KOPT-K1 (cell line): Measurements from ENCODE around the gene LRRTM2.

Experiments
- H3K27ac ChIP-seq: fragments of 200-600 bp; sonication (generic); 2 replicates; pipeline ENCODE4 v1.5.1; 2016; ENCODE audit warnings: antibody characterized with exemption, mild to moderate bottlenecking, low read depth, low read length; ENCODE audit not compliant: poor library complexity, severe bottlenecking
- H3K36me3 ChIP-seq: fragments of 200-600 bp; sonication (generic); 2 replicates; pipeline ENCODE4 v1.5.1; 2017; ENCODE audit warnings: antibody characterized with exemption, mild to moderate bottlenecking, low read length, moderate library complexity; ENCODE audit not compliant: insufficient read depth
- H3K9me3 ChIP-seq: fragments of 200-600 bp; sonication (generic); 2 replicates; pipeline ENCODE4 v1.5.1; 2017; ENCODE audit warnings: antibody characterized with exemption, low read length, mild to moderate bottlenecking; ENCODE audit not compliant: insufficient read depth, poor library complexity, severe bottlenecking

The LRRTM2 gene

GRCh38 chr5:138898742-138899141, 23.6 kb upstream of the LRRTM2 start:
- no peaks in the 10 kb centered on the region for H3K36me3 ChIP-seq
- H3K9me3 ChIP-seq = no peaks in the 10 kb centered on the region
- no peak overlapping the region for H3K27ac ChIP-seq

GRCh38 chr5:138898299-138898698, 23.2 kb upstream of the LRRTM2 start:
- no peak overlapping the region for H3K27ac ChIP-seq
- no peaks in the 10 kb centered on the region for H3K36me3 ChIP-seq
- no peaks in the 10 kb centered on the region for H3K9me3 ChIP-seq

DNA sequence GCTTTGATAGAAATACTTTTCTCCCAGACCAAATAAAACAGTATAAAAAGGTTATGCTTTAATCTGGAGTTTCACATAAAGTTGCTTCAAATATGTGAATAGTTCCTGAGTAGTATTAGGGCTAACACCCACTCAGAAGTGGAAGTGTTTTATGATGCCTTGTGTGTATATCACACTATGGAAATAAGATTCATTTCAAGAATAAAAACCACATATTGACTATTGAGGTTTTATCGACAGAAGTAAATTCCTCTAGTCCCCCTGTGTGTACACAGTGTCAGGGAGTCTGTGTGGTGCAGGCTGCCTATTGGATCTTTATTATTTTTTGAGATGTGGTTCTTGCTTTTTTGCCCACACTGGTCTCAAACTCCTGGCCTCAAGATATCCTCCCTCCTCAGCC, 20.8 kb upstream of the LRRTM2 start:
- no peaks in the 10 kb centered on the region for H3K36me3 ChIP-seq

GRCh38 chr5:138890644-138891043, 15.5 kb upstream of the LRRTM2 start:
- H3K9me3 ChIP-seq = peaks cover 21% of the 10 kb centered on the region
- H3K36me3 ChIP-seq = peaks cover 5% of the 10 kb centered on the region
- H3K27ac ChIP-seq = no peak overlapping the region

More for the DNA sequence above, 20.8 kb upstream of the LRRTM2 start:
- peaks cover 6% of the 10 kb centered on the region for H3K9me3 ChIP-seq
- H3K27ac ChIP-seq = no peak overlapping the region

DNA sequence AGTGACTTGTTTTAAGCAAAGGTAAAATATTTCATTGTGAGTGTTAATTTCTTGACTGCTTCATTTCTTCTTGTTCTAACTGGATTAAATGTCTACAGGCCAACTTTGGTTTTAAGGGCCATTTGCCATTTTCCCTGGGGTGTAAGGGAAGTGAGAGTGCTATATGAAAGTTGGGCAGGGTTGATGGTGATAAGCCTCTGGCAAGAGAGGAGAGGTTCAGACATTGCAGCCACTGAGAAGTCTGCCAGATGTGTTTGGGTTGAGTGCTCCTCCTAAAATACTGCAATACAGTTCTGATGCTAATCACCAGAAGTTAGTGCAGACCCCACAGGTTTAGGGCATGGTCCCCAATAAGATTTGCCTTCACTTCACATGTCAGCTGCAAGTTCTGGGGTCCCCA, 14.9 kb upstream of the LRRTM2 start:
- H3K27ac ChIP-seq = no peak overlapping the region
- peaks cover 5% of the 10 kb centered on the region for H3K36me3 ChIP-seq
- peaks cover 21% of the 10 kb centered on the region for H3K9me3 ChIP-seq

GRCh38 chr5:138884554-138884953, 9.4 kb upstream of the LRRTM2 start:
- Histone ChIP-seq H3K27ac (no peak overlapping the region), H3K36me3 (no peaks in the 10 kb centered on the region), H3K9me3 (peaks cover 2% of the 10 kb centered on the region)

DNA sequence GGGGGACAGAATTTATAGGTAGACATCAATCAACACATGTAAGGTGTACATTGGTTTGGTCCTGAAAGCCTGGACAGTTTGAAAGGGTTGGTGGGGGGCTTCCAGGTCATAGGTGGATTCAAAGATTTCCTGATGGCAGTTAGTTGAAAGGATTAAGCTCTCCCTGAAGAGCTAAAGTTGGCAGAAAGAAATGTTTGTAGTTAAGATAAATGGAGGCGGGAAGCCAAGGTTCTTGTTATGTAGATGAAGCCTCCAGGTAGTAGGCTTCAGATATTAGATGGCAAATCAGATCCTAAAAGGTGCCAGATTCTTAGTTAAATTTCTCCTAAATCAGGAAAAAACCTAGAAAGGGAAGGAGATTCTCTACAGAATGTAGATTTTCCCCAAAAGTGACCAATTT, 9.0 kb upstream of the LRRTM2 start:
- Histone ChIP-seq H3K36me3 (no peaks in the 10 kb centered on the region), H3K9me3 (no peaks in the 10 kb centered on the region), H3K27ac (no peak overlapping the region)

- no peaks in the 10 kb centered on the region for H3K9me3 ChIP-seq
- no peak overlapping the region for H3K27ac ChIP-seq
- H3K36me3 ChIP-seq = no peaks in the 10 kb centered on the region
Measured at GRCh38 chr5:138883211-138883610, 8.1 kb upstream of the LRRTM2 start.

- Histone ChIP-seq H3K27ac (no peak overlapping the region), H3K36me3 (no peaks in the 10 kb centered on the region), H3K9me3 (no peaks in the 10 kb centered on the region)
Measured at GRCh38 chr5:138878437-138879235, 3.5 kb upstream of the LRRTM2 start.

DNA sequence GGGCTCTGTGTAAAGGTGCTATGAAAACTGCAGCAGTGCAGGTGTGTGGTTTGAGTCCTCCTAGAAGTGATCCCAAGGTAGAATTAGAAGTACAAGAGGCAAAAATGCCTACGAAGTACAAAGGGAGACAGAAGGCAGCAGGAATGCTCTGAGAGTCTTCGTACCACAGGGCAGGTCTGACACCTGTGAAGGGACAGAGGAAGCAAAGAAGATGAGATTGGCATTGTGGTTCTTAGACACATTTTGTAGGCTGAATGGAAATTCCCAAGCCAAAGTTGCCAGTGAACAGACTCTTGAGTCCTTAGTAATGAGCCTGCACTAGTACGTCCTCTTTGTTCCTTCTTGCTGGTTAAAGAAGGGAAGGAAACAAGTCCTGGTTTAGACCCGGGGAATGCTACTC, 1.7 kb upstream of the LRRTM2 start:
- Histone ChIP-seq H3K9me3 (no peaks in the 10 kb centered on the region), H3K27ac (no peak overlapping the region), H3K36me3 (no peaks in the 10 kb centered on the region)

- Histone ChIP-seq H3K36me3 (no peaks in the 10 kb centered on the region), H3K27ac (no peak overlapping the region), H3K9me3 (no peaks in the 10 kb centered on the region)
Measured at GRCh38 chr5:138875946-138876345, 811 bp upstream of the LRRTM2 start.

- no peaks in the 10 kb centered on the region for H3K36me3 ChIP-seq
- H3K9me3 ChIP-seq = no peaks in the 10 kb centered on the region
- no peak overlapping the region for H3K27ac ChIP-seq
Measured at GRCh38 chr5:138875552-138875875, 379 bp upstream of the LRRTM2 start.

DNA sequence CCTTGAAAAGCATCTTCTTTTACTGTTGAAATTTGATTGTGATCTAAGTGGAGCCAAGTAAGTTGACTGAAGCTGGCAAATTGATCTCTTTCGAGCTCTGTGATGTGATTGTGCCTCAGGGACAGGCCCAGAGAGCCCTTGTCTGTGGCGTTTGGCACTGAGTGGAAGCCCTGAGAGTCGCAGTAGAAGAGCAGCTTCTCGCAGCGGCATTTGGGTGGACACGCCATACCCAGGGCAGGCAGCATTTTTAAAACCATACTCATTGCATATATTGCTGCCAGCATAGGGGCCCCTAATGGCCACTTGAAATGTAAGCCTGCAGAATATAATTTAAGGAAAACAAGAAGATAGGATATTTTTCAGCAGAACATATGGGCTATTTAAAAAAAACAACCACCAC, 894 bp downstream of the LRRTM2 start:
- H3K36me3 ChIP-seq = no peaks in the 10 kb centered on the region
- H3K27ac ChIP-seq = no peak overlapping the region
- no peaks in the 10 kb centered on the region for H3K9me3 ChIP-seq

DNA sequence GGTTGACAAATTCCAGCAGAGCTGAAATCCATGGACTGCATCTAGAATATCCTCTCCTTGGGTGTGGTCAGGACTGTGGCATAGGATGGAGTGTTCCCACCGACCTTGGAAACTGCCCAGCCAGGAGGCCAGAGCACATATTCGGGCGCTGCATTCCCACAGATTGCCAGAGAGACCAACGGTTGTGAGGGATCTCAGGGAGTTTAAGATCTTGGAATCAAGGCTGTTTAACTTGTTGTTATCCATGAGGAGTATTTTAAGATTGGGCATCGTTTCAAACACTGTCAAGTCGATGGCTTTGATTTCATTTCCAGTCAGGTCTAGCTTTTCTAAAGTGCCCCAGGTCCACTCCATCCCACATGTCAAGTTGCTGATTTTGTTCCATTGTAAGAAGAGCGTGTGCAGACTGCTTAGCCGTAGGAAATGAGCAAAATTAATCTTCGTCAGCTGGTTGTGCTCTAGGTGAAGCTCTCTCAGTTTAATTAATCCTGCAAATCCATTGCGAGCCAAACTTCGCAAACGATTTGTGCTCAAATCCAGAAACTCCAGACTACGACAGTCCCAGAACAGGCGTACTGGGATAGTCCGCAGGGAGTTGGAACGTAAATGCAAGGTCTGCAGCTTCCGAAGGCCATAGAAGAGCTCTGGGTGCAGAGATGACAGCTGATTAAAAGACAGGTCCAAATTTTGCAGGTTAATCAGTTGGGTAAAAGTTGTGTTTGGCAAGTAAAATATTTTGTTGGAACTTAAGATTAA, 1.5 kb downstream of the LRRTM2 start:
- Histone ChIP-seq H3K36me3 (no peaks in the 10 kb centered on the region), H3K9me3 (no peaks in the 10 kb centered on the region), H3K27ac (no peak overlapping the region)

- Histone ChIP-seq H3K9me3 (no peaks in the 10 kb centered on the region), H3K27ac (no peak overlapping the region), H3K36me3 (no peaks in the 10 kb centered on the region)
Measured at GRCh38 chr5:138872841-138873465, 2.2 kb downstream of the LRRTM2 start.
